ENCODE data around the gene C6.

Gene C6

DNA sequence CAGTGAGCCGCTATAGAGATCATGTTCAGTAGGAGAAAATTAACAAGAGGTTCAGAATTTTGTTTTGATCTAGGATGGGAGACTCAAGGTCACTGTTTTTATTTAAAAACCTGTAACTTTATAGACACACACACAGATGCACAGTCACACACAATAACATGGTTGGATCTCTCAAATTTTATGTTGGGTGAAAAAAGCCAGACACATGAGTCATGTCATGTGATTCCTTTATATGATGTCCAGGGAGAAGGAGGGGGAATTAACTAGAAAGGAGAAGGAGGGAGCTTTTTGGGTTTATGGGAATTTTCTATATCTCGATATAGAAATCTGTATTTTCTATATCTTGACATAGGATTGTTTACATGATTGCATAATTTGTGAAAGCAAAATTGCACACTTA is 17.1 kb downstream of the C6 start:
- DNase-seq: no peak

DNA sequence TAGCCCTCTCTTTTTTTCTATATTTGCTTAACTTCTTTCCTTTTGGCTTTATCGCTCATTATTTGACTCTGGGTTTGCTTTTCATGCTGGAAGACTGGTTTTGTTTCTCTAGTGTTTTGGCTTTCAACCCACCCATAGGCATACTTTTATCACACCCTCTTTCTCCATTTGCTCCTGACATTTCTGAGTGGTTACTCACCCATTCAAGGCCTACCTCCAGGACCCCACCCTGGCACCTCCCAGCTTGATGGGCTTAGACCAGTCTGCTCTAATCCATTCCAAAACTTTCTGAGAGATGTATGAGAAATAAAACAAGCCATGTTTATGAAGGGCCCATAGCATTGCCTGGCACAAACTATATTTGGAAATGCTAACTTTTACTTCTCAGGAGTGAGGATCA is 18.1 kb downstream of the C6 start:
- no peak for DNase-seq

DNA sequence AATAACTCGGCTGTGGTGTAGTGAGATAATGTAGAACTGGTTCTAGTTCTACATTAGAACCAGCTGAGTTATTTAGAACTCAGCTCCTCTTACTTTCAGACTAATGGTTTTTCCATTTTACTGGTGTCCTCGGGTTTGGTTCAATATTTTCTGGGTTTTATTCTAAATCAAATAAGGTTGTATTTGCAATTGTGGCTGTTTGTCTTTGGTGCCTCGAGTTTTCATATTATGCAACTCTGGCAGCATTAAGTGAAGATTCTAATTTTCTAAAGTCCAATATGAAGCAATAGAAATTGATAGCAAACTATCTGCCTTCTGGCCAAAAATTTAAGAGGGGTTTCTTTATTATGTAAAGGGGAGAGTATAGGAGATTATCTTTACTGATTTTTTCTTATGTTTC is 19.0 kb downstream of the C6 start:
- DNase-seq: no peak

DNA sequence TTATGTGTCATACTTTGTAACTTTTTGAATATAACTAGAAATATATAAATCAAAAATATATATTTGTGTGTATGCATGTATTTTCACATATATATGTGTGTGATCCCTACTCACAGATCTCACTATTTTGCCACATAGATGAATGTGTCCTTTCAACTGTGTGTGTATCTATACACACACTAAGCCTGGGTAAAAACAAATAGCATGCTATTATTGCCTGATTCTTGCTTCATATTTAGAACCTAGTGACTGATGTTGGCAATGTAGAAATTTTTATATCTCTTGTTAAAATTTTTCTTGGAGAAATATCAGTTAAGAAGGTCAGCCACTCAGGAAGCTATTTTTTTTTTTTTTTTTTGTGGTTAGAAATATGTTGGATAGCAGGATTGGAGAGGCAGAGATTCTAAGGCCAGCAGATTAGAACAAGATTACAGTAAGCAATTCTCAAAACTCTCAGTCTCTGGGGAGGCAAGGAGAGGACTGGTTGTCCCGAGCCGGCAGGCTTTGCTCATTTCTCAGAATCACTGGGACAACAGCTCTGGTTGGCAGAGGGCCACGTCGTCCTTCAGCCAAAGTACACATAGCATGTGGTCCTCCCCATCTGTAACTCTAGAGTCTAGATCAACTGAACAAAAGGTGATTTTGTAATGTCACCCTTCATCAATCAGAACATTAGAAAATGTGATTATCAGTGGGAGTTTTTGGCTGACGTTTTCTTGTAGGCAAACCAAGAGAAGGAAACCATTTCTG is 19.7 kb downstream of the C6 start:
- DNase-seq: peak; percentile 84

DNA sequence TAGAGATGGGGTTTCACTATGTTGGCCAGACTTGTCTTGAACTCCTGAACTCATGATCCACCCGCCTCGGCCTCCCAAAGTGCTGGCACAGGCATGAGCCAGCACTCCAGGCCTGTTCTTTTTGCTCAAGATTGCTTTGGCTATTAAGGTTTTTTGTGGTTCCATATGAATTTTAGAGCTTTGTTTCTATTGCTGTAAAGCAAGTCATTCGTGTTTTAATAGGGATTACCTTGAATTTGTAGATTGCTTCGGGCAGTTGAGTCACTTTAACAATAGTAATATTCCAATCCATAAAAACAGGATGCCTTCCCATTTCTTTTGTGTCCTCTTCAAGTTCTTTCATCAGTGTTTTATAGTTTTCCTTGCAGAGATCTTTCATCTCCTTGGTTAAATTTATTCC is 22.1 kb downstream of the C6 start:
- DNase-seq: no peak

DNA sequence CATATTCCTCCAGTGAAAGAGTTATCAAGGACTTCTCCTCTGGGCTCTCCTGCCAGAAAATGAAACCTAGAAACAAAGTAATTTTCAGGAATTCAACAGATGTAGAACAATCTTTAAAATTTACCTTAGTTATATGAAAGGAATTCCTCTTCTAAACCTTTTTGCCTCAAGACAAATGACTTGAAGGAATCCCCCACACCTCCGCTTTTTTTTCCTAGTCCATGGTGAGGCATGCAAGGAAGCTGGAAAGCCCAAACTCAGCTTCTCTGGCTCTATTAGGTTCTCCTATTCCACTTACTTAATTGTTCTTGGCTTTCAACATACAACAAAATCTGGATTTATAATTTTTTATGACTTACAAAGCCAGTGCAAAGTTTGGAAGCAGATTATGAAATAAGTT is 27.2 kb downstream of the C6 start:
- DNase-seq: no peak

DNA sequence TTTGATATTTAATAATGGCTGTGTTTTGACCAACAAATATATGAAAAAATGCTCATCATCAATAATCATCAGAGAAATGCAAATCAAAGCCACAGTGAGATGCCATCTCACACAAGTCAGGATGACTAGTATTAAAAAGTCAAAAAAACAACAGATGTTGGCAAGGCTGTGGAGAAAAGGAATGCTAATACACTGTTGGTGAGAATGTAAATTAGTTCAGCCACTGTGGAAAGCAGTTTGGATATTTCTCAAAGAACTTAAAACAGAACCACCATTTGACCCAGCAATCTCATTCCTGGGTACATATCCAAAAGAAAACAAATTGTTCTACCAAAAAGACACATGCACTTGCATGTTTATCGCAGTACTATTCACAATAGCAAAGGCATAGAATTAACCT is 30.0 kb downstream of the C6 start:
- peak; percentile 34 for DNase-seq

DNA sequence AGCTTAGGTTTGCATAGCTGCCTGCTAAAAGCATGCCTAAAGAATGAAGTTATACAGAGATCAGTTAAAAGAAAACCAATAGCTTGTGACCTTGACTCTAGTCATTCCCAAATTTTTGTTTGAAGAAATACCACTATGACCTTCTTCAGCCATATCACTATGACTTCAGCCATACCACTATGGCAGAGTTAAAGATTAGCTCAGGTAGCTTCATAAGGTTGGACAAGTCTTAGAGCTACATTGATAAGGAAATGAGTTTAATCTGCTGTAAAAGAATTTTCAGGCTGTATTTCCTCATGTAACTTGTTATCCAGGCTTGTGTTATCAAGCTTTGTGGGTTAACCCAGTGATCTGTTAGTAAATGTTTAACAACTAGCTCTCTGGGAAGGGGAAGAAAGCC is 30.7 kb downstream of the C6 start:
- no peak for DNase-seq

DNA sequence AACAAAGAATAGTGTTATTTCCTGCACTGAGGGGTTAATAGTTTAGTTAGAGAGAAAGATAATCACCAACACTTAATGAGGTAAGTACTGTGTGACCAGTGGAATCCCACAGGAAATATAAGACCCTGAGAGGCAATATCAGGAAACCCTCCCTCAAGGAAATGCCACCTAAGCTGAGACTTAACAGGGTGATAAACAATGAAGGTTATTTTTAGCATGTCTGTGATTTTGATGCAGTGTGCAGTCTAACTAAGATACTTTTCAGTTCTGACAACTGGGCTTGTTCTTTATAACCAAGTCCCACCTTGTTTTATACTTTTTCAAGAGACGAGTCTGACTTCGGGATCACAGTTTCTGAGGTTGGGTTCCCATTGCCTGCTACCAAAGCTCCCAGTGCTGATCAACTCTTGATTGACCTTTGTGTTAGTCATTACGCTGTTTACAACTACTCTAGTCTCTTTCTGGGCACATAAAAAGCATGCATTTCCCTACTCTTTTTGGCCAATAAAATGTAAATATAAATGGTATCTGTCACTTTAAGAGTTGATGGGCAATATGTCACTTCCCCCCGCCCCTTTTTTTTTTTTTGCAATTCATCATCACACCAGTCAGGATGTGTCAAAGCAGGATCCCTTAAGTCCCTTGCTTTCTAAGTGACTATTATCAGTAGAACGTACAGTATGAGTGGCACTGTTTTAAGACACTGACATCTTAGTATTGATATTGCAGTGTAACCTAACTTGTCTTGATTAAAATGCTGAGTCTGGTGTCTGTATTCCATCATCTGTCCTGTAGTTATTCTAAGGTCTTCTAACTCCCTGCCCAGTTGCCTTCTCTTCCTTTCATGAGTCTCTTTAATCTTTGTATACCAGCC is 31.4 kb downstream of the C6 start:
- DNase-seq: no peak

DNA sequence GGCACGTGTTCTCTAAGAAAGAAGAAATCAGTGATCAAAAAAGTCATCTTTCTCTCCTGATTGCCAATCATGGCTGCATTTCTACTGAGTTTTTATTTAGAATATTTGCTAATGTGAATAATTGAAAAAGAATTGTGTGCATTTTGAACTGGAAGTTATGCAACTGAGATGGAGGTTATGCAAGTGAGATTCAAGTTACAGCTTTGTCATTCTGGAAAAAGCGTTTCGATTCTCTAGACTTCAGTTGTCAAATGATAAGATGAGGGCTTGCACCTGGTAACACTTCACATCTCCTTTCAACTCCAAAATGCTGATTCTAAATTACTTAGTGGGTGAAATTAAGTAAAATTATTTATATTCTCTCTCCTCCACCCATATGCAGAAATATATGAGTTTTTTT is 36.4 kb downstream of the C6 start:
- DNase-seq: no peak

DNA sequence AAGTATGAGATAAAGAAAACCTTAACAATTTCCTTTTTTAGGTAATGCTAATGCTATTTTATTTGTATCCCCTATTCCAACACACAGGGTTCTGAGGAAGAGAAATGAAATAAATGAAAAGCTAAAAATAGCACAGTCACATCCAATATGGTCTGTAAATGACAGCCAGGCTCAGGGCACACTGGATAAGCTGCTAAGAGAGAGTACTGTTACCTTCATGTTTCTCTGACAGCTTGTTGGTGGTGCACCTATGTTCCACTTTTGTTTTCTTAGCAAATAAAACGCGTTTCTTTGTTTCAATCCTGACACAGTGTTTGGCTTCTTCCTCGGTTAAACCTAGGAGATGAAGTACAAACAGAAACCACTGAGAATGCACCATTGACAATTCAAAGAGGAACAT is 41.3 kb downstream of the C6 start:
- DNase-seq: no peak

DNA sequence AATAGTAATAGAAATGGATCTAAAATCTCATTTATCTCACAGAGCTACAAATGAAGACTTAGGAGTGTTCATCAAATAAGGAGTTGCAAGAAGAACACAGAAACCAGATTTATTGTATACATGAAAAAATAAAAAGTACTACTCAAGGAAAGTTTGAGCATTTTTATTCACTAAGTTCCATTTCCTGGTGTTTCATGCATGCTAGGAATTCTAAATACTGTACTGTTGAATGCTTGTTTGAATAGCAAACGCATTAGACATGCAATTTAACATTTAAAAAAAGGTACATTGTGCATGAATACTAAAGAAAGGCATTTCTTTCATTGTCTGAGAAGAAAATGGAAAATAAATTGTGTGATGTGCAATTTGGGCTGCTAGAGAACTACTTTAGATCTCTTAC is 52.1 kb downstream of the C6 start:
- no peak for DNase-seq

DNA sequence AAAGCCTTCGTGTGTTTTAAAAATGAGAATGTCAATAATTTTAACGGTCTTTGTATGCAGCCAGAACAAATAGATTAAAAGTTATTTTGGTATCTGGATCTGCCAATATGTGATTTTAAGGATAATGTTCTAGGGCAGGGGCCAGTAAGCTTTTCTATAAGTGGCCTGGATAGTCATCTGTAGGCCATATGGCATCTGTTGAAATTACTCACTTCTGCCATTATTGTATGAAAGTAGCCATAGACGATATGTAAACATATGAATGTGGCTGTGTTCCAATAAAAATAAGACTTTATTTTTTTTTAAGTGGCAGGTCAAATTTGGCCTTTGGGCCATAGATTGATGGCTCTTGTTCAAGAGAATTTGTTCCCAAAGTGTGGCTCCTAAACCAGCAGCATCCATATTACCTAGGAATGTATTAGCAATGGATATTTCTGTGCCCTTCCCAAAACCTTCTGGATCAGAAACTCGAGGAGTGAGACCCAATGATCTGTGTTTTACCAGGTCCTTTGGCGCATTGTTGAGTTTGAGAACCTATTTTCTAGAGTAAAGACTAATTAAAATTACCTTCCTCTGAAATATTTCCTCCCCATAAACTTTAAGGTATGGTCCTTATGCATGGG is 55.9 kb downstream of the C6 start:
- no peak for DNase-seq

DNA sequence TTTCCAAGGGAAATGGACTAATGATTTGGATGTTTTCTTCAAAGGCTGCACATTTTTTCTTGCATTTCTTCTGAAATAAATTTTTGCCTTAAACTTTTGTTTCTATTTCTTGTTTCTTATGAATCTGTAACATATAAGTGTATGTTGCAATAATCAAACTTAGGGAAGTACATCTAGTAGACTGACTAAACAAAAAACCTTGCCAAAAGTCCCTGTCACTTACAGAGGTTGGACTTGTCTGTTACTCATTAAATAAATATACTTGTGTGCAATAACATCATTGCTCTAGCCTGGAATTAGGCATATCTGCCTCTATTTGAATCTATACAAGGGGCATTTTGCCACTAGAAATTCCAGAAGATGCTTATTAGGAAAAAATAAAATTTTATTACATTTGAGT is 56.6 kb downstream of the C6 start:
- DNase-seq: no peak

DNA sequence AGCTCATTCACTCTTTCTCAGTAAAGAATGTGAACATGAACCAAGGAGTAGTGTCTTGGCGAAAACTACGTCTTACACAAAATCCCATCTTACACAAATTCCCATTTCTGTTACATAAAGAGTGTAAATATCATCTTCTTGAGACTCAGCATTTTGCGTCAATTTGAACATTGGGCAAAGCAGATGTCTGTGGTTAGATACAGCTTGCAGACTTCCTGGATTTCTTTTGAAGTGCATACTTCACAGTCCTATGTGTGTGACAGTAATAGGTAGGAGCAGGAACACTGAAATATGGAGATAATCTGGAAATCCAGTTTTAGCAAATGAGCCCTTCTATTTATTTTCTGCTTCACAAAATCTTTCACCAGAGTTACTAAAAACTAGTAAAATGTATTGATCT is 58.8 kb downstream of the C6 start:
- DNase-seq: no peak

DNA sequence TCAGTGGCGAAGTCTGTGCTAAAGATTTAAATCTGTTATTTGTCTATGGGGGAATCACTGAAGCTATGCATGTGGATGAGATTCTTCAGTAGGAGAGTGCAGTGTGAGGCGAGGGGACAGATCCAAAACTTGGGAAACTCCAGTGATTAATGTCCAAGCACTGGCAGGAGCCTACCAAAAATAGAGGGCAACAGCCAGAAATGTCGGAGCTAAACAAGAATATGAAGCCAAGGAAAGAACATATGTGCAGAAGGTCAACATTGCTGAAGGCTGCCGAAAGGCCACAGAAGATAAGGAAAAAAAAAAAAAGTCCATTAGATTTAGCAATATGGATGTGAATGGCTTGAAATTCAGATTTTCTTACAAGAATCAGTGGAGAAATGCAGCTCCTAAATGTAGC is 61.8 kb downstream of the C6 start:
- DNase-seq: no peak

DNA sequence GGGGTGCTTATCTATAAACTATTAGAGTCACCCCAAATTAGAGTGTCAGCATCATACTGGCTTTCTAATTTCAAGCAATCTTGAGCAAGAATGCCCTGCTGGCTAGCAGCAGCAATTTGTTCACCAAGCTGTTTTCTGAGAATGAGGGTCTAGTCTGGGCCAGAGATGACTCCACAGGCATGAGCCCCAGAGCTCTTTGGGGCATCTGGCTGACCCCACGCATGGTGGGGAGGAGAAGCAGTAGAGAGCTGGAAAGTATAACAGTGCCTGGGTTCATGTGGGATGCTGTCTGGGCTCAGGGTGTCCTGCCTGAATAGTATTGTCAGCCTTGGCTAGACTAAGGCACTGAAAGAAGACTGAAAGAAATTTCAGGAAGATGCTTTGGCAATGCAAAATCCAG is 64.9 kb downstream of the C6 start:
- no peak for DNase-seq

DNA sequence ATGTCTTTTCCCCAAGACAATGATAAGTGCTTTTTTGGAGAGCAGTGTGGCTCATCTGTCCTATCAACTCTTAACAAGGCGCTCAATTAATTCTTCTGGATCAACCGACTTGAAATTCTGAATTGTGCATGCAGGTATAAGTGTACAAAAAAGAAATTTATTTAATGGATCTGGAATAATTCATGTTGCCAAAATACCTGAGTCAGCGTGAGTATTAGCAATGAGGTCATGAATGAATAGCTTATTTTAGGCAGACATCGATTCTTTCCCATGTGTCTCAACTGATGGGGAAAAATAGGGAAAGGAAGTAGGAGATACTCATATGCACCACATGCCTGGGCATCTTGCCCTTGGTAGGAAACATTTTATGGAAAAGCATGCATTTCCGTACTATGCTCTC is 68.0 kb downstream of the C6 start:
- DNase-seq: no peak

DNA sequence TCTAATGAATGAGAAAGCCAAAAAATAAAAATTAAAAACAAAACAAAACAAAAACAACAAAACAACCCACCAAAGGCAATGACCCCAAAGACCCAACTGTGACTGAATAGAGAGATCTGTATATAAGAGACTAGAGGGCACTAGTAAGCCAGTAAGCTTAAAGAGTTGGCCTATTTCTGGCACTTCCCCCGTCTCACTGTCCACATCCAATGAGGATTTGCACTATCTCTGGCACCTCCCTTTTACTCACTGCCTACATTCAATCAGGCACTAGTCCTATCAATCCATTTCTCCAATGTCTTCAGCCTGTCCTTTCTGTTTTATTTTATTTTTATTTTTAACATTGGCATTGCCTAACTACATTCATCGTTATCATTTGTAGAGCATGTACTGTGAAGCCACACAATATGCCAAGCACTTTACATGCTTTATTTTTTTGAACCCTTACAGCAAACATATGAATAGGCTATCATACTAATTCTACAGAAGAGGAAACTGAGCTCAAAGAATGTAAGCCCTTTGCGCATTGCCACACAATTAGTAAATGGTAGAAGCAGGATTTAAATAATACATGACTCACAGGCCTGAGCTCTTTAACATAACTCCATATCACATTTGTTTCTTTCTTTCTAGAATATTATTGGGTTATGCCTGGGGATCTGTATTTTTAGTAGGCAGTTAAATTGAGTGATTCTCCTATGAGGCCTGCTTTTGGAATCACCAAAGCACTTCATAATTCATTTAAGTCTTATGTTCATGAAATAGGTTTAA is 70.0 kb downstream of the C6 start:
- no peak for DNase-seq

DNA sequence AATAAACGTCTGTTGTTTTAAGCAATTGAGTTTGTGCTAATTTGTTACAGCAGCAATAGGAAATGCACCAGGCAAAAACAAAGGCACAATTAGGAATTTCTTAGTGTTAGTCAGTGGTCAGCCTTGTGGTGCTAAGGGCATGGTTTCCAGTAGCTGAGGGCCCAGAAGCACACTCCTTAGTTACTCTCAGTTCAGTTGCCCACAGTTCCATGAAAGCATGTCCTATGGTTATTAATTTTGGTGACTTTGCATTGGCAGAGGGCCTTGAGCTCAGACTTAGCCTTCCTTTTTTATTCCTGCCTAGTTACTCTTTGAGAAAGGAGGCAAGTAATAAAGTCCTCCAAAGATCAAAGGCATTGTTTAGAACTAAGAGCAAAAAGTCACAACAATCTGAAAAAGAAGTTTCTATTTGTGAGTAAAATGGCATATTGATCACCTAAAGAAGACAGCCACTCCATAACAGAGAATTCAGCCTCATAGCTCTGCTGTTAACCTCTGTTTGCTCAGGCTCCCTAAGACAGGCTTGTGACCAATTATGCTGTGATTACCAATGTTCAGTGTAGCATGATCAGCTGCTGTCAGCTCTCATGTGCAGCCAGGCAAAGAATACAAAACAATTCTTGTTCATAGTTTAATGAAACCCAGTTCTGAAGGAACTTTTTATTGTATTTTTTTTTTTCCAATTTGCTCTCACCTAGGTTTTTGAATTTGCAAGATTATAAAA is 85.2 kb downstream of the C6 start:
- DNase-seq: peak; percentile 95

DNA sequence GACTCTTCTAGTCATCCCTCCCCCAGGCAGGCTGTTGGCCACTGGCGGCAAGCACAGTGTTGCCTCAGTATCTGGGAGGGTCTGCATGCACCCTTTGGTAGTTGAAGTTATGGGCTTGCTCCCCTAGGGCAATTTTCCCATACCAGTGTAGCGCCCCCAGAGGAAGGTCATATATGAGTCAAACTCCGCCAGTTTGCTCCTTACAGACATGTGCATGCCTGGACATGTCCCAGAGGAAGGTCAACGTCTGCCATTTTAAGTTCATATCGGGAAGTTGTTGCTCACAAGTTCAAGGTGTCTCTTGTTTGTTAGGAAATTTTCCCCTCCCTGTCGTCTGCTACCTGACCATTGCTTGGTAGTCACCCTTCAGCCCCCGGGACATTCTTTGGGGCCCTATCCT is 90.9 kb downstream of the C6 start:
- DNase-seq: no peak

DNA sequence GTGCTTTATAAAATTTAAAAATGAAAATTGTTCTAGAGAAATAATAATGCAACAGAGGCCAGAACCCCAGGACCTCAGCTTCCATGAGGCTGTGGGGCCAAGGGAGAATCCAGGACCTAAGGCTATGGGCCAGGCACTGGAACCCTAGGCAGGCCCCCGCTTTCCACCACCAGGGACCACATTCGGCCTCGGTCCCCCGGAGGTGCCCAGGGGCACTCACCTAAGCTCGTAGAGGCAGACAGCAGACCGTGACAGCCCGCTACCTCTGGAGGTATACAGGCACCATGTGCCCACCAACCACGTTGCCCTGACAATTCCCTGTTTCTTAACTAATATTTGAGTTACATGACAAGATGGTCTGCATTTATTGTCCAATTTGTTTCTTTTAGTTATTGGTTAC is 92.7 kb downstream of the C6 start:
- DNase-seq: no peak

DNA sequence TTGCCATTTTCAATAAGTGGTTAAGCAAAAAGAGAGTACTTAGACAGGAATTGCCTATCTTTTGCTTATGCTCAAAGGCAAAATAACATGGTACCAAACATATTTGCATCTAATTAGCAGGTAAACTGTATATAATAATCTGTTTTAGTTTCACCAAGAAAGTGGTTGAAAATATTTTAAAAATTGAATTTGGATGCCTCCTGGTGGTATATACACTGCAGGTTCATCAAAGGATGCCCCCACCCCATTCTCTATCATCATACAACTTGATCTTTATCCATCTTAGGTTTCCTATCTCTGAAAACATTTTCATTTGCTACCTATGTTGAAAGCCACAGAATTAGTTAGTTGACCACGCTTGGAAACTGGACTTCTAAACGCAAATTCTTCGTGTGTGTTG is 95.2 kb downstream of the C6 start:
- DNase-seq: no peak

Data from NCI-H1694 treated with DMSO at 0.1 percent for 48 hours (cell line).